GM18517 (cell line): ENCODE measurements around the gene FOXD2.

Experiments used
- ATAC-seq: cut with Tn5 transposase; IDR thresholded peaks from one replicate; pipeline ENCODE4 v1.9.1; 2021; ENCODE audit warnings: mild to moderate bottlenecking, moderate library complexity; ENCODE audit not compliant: unreplicated experiment

Gene FOXD2

GRCh38 chr1:47416319-47417169, 21.3 kb upstream of the FOXD2 start:
- no peak for ATAC-seq

GRCh38 chr1:47417170-47418044, 20.4 kb upstream of the FOXD2 start:
- no peak for ATAC-seq

- ATAC-seq = no peak
These were observed 19.7 kb upstream of the FOXD2 start for GRCh38 chr1:47418122-47418521.

GRCh38 chr1:47418681-47419325, 19.0 kb upstream of the FOXD2 start:
- ATAC-seq = no peak

GRCh38 chr1:47420547-47420946, 17.3 kb upstream of the FOXD2 start:
- ATAC-seq = no peak

- no peak for ATAC-seq
These were observed 14.0 kb upstream of the FOXD2 start for GRCh38 chr1:47423872-47424271.

GRCh38 chr1:47424336-47424982, 13.4 kb upstream of the FOXD2 start:
- no peak for ATAC-seq

- no peak for ATAC-seq
These were observed 6.3 kb upstream of the FOXD2 start for GRCh38 chr1:47431534-47431933.

- peak; percentile 43 for ATAC-seq
These were observed 5.5 kb upstream of the FOXD2 start for GRCh38 chr1:47432071-47433036.

GRCh38 chr1:47433037-47433421, 4.8 kb upstream of the FOXD2 start:
- ATAC-seq = no peak

- no peak for ATAC-seq
These were observed 4.3 kb upstream of the FOXD2 start for GRCh38 chr1:47433477-47434050.

GRCh38 chr1:47434051-47434842, 3.6 kb upstream of the FOXD2 start:
- no peak for ATAC-seq

- no peak for ATAC-seq
These were observed 2.1 kb upstream of the FOXD2 start for GRCh38 chr1:47435506-47436303.

- ATAC-seq = peak; percentile 35
These were observed 1.4 kb upstream of the FOXD2 start for GRCh38 chr1:47436304-47436978.

- peak; percentile 13 for ATAC-seq
These were observed 831 bp upstream of the FOXD2 start for GRCh38 chr1:47436979-47437446.

GRCh38 chr1:47438165-47439016, 547 bp downstream of the FOXD2 start:
- ATAC-seq = peak; percentile 2
